Endothelial cell of umbilical vein (primary cell): ENCODE data around the gene RBMS3. TPM values are rescaled to one million over a fixed set of nuclear protein-coding genes. Genes with fewer than 3 reads are reported as not detected.

Experiments
- BruUV-seq: library from RNA; stranded (reverse); fragments of 400-500 nt; replicated peaks from 2 replicates; lab custom pipeline; 2021; lab: Mats Ljungman, UMichigan
- CTCF ChIA-PET: fragments of 300-600, 350-600 bp; sonication (Branson Sonifier 250); formaldehyde crosslinking; loops from one replicate; lab custom pipeline; 2021; ENCODE audit warnings: antibody characterized with exemption, inconsistent platforms; lab: Charles Lee
- POLR2A ChIA-PET: fragments of 300-600, 350-600 bp; sonication (Branson Sonifier 250); formaldehyde crosslinking; loops from one replicate; lab custom pipeline; 2021; ENCODE audit warnings: antibody characterized with exemption, inconsistent platforms; lab: Charles Lee
- DNase-seq: peaks from one replicate; pipeline ENCODE4 v3.0.0-alpha.2; 2011; ENCODE audit warnings: low read depth, low spot score
- FAIRE-seq: peaks from 2 replicates; lab custom pipeline; 2011; peaks lifted over from hg19 to GRCh38; lab: Jason Lieb, UNC
- H2AFZ ChIP-seq: 2 replicates; pipeline ENCODE4 v1.6.0; 2012; ENCODE audit warnings: low read depth, low read length, control low read depth, inconsistent platforms
- H3K27ac ChIP-seq: 2 replicates; pipeline ENCODE4 v1.5.1; 2011; ENCODE audit warnings: low read depth, mild to moderate bottlenecking, control low read depth, low read length, moderate library complexity; ENCODE audit not compliant: insufficient read depth
- H3K27me3 ChIP-seq, 2 experiments: 2 replicates each; pipeline versions ENCODE4 v1.6.0 to v1.6.1; 2011; ENCODE audit warnings: low read length in 2 of 2, mixed read lengths in 1 of 2; ENCODE audit not compliant: control insufficient read depth in 2 of 2, insufficient read depth in 2 of 2
- H3K36me3 ChIP-seq, 2 experiments: 2 replicates in 1 of 2; 3 replicates in 1 of 2; pipeline ENCODE4 v1.5.1; 2011; ENCODE audit warnings: low read length in 2 of 2, mild to moderate bottlenecking in 1 of 2, moderate library complexity in 1 of 2; ENCODE audit not compliant: control insufficient read depth in 2 of 2, insufficient read depth in 2 of 2; ENCODE audit errors: extremely low read depth in 1 of 2
- H3K4me1 ChIP-seq: 3 replicates; pipeline ENCODE4 v1.5.1; 2011; ENCODE audit warnings: mild to moderate bottlenecking, low read length; ENCODE audit not compliant: control insufficient read depth, insufficient read depth; ENCODE audit errors: extremely low read depth
- H3K4me2 ChIP-seq: 2 replicates; pipeline ENCODE4 v1.6.1; 2011; ENCODE audit warnings: low read length, control low read depth, mixed read lengths; ENCODE audit not compliant: insufficient read depth
- H3K4me3 ChIP-seq, 3 experiments: fragments of 200-600 bp in 1 of 3; sonication (generic), shearing (Covaris generic) in 1 of 3; replicated peaks in 1 of 3; 2 replicates each; pipeline ENCODE4 v1.5.1; 2011 to 2016; ENCODE audit warnings: control low read depth in 3 of 3, low read length in 3 of 3, mild to moderate bottlenecking in 2 of 3, inconsistent platforms in 1 of 3, low read depth in 1 of 3, moderate library complexity in 1 of 3; ENCODE audit not compliant: insufficient read depth in 1 of 3
- H3K79me2 ChIP-seq: 2 replicates; pipeline ENCODE4 v1.6.0; 2012; ENCODE audit warnings: low read length, inconsistent platforms; ENCODE audit not compliant: control insufficient read depth, insufficient read depth
- H3K9ac ChIP-seq: replicated peaks from 2 replicates; pipeline ENCODE3; 2011; ENCODE audit warnings: low read length, control low read depth; ENCODE audit not compliant: insufficient read depth; ENCODE audit errors: extremely low read depth
- H3K9me1 ChIP-seq: replicated peaks from 3 replicates; pipeline ENCODE4 v1.6.0; 2011; ENCODE audit warnings: mild to moderate bottlenecking, low read length; ENCODE audit not compliant: control insufficient read depth, insufficient read depth; ENCODE audit errors: extremely low read depth
- H3K9me3 ChIP-seq: replicated peaks from 2 replicates; pipeline ENCODE4 v1.5.1; 2012; ENCODE audit warnings: low read length, inconsistent platforms; ENCODE audit not compliant: control insufficient read depth, insufficient read depth
- H4K20me1 ChIP-seq: replicated peaks from 2 replicates; pipeline ENCODE3; 2011; ENCODE audit warnings: mild to moderate bottlenecking, low read length; ENCODE audit not compliant: control insufficient read depth, insufficient read depth; ENCODE audit errors: extremely low read depth
- CTCF ChIP-seq, 2 donors: IDR thresholded peaks; 1 replicate in 1 of 2; 2 replicates in 1 of 2; pipeline ENCODE4 v1.5.1; 2011; ENCODE audit warnings: low read length in 2 of 2, mild to moderate bottlenecking in 2 of 2, moderate library complexity in 2 of 2, control low read depth in 1 of 2, inconsistent platforms in 1 of 2, low read depth in 1 of 2; ENCODE audit not compliant: insufficient read depth in 1 of 2; ENCODE audit errors: extremely low read depth in 1 of 2
- EZH2 ChIP-seq: IDR thresholded peaks from 2 replicates; pipeline ENCODE4 v1.6.1; 2012; ENCODE audit warnings: borderline replicate concordance, low read depth, mild to moderate bottlenecking, moderate library complexity, low read length, inconsistent platforms; ENCODE audit not compliant: severe bottlenecking
- FOS ChIP-seq: IDR thresholded peaks from 2 replicates; pipeline ENCODE4 v1.6.1; 2011; ENCODE audit warnings: mild to moderate bottlenecking, low read length, moderate library complexity, borderline replicate concordance; ENCODE audit not compliant: insufficient read depth
- GATA2 ChIP-seq: IDR thresholded peaks from 2 replicates; pipeline ENCODE4 v1.7.0; 2011; ENCODE audit warnings: low read depth, mild to moderate bottlenecking, moderate library complexity, mixed read lengths, low read length; ENCODE audit not compliant: insufficient read length, insufficient read depth
- JUN ChIP-seq: IDR thresholded peaks from 2 replicates; pipeline ENCODE4 v1.6.1; 2011; ENCODE audit warnings: borderline replicate concordance, low read depth; ENCODE audit not compliant: insufficient read length, insufficient read depth
- MAX ChIP-seq: IDR thresholded peaks from 2 replicates; pipeline ENCODE4 v1.6.1; 2011; ENCODE audit not compliant: insufficient read depth, insufficient read length
- MYC ChIP-seq: IDR thresholded peaks from one replicate; pipeline ENCODE4 v1.6.1; 2011; ENCODE audit warnings: mild to moderate bottlenecking, low read depth, low read length
- POLR2A ChIP-seq: IDR thresholded peaks from 2 replicates; pipeline ENCODE4 v1.6.1; 2012; ENCODE audit warnings: low read depth, mild to moderate bottlenecking, control low read depth, low read length
- POLR2AphosphoS5 ChIP-seq: IDR thresholded peaks from 2 replicates; pipeline ENCODE4 v1.6.1; 2012; ENCODE audit warnings: low read depth, mild to moderate bottlenecking, control low read depth, low read length, moderate library complexity; ENCODE audit not compliant: insufficient read depth
- dilution Hi-C: fragments of 300-500 bp; cut with MboI; formaldehyde crosslinking; loops from one replicate; pipeline ENCODE4 v1.15.0; 2019; ENCODE audit warnings: low sequenced_read_pairs; ENCODE audit not compliant: extremely low pct_ligation_motif_present
- intact Hi-C: fragments of 100-400 bp; cut with micrococcal nuclease; formaldehyde crosslinking; loops from one replicate; pipeline ENCODE4 v1.10.0; 2022
- polyA plus RNA-seq, 4 experiments: library from polyadenylated mRNA; depleted of rRNA in 3 of 4; stranded (reverse) in 3 of 4; unstranded in 1 of 4; fragments of >200 nt; gene quantifications; 2 replicates each; pipeline versions ENCODE4 v1.2.1 to v1.2.3, GENCODE V29; 2011 to 2012; ENCODE audit warnings: missing spikeins in 1 of 4
- total RNA-seq: library from RNA; stranded (reverse); gene quantifications from 2 replicates; pipeline ENCODE4 v1.2.3, GENCODE V29; 2021

The RBMS3 gene
- total and polyA plus RNA-seq, 2 donors (not counting 3 experiments of a cell fraction or from before 2014, with no cell fraction given): 13.6 to 42.3 TPM

GRCh38 chr3:29301332-29302019 is 20.6 kb downstream of the RBMS3 start:
- no peaks in the 10 kb centered on the region for H3K9me3 ChIP-seq
- no peaks in the 10 kb centered on the region for H3K4me1 ChIP-seq
- no peaks in the 10 kb centered on the region for H3K36me3 ChIP-seq
- peaks cover 29% of the 10 kb centered on the region for H3K79me2 ChIP-seq
- H3K4me3 ChIP-seq: no peak overlapping the region
- POLR2A ChIA-PET: no interaction called here
- TF ChIP-seq MYC (no peak), GATA2 (no peak), FOS (no peak), JUN (no peak), POLR2A (no peak), MAX (no peak), POLR2AphosphoS5 (no peak)
- no peaks in the 10 kb centered on the region for H3K27me3 ChIP-seq
- H3K4me2 ChIP-seq: no peak overlapping the region
- no peak overlapping the region for H3K9ac ChIP-seq
- no peak for FAIRE-seq
- no peaks in the 10 kb centered on the region for H4K20me1 ChIP-seq
- peak; percentile 36 for DNase-seq
- no peaks in the 10 kb centered on the region for H3K9me1 ChIP-seq
- CTCF ChIA-PET: no interaction called here
- intact Hi-C loops: no loop called here
- no peak overlapping the region for H2AFZ ChIP-seq
- dilution Hi-C loops: no loop called here
- H3K27ac ChIP-seq: no peak overlapping the region
- no TSS peak for BruUV-seq

- intact Hi-C loops (no loop called here), dilution Hi-C loops (no loop called here)
- Histone ChIP-seq H3K9me1 (no peaks in the 10 kb centered on the region), H3K4me2 (no peak overlapping the region), H4K20me1 (no peaks in the 10 kb centered on the region), H3K27me3 (no peaks in the 10 kb centered on the region), H3K36me3 (no peaks in the 10 kb centered on the region), H3K9me3 (no peaks in the 10 kb centered on the region), H2AFZ (no peak overlapping the region), H3K4me1 (no peaks in the 10 kb centered on the region), H3K27ac (no peak overlapping the region), H3K79me2 (peaks cover 30% of the 10 kb centered on the region), H3K9ac (no peak overlapping the region), H3K4me3 (no peak overlapping the region)
- ChIA-PET CTCF (interaction anchor here (0.6 kb wide), 1 partner anchor 702 kb away, joined by 3 read pairs; no protein-coding TSS in a partner anchor), POLR2A (no interaction called here)
- no peak for FAIRE-seq
- TF ChIP-seq POLR2A: no peak
- no peak for TF ChIP-seq EZH2
- no peak for TF ChIP-seq JUN
- no peak for TF ChIP-seq CTCF (IDR thresholded peaks at IDR 0.05; ENCODE audit: extremely low read depth in 1 of 2, insufficient read depth in 1 of 2, low read depth in 1 of 2, low read length in 2 of 2)
- TF ChIP-seq GATA2: no peak
- no peak for TF ChIP-seq FOS
- TF ChIP-seq POLR2AphosphoS5: no peak
- TF ChIP-seq MAX: no peak
- no peak for TF ChIP-seq MYC
- DNase-seq: no peak
- no TSS peak for BruUV-seq
These were observed 21.7 kb downstream of the RBMS3 start for GRCh38 chr3:29302619-29303018.
